Panc1 (cell line): Measurements from ENCODE around the gene GNA12.

Experiments
- CTCF ChIP-seq: fragments of 450-650 bp; IDR thresholded peaks from 2 replicates; pipeline ENCODE4 v1.5.1; 2017; ENCODE audit warnings: mild to moderate bottlenecking
- POLR2AphosphoS5 ChIP-seq: IDR thresholded peaks from 2 replicates; pipeline ENCODE4 v1.6.1; 2012; ENCODE audit warnings: mild to moderate bottlenecking, low read depth, low read length, moderate library complexity
- REST ChIP-seq, 2 experiments: IDR thresholded peaks; 2 replicates each; pipeline ENCODE4 v1.6.1; 2011 to 2012; ENCODE audit warnings: low read depth in 2 of 2, control low read depth in 1 of 2, low read length in 1 of 2, mild to moderate bottlenecking in 1 of 2, moderate library complexity in 1 of 2; ENCODE audit not compliant: insufficient read depth in 1 of 2

GRCh38 chr7:2761801-2762497 lies 82.2 kb downstream of the GNA12 start:
- TF ChIP-seq CTCF (no peak), POLR2AphosphoS5 (no peak), REST (IDR thresholded peaks at IDR 0.05; ENCODE audit: insufficient read depth in 1 of 2, low read depth in 2 of 2, low read length in 1 of 2) (no peak)
